ENCODE data around the gene SLAMF1.
"Not testable (repeated sequence)": the region's sequence is repeated elsewhere in the genome, so short reads cannot be mapped to it uniquely, and the experiment has no call there.

Gene SLAMF1

DNA sequence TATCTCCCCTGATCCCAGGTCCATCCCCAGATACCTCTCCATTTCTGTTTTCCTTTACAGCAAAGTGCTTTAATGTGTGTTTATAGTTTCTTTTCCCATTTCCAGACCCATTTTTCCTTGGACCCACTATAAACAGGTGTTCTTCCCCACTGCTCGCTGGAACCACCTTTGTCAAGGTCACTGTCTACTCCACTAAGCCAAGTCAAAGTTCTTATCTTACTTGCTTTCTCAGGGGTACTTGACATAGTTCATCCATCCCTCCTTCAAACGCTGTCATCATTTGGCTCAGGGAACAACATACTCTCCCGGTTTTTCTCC, 8.3 kb downstream of the SLAMF1 start:
- no peak for DNase-seq

DNA sequence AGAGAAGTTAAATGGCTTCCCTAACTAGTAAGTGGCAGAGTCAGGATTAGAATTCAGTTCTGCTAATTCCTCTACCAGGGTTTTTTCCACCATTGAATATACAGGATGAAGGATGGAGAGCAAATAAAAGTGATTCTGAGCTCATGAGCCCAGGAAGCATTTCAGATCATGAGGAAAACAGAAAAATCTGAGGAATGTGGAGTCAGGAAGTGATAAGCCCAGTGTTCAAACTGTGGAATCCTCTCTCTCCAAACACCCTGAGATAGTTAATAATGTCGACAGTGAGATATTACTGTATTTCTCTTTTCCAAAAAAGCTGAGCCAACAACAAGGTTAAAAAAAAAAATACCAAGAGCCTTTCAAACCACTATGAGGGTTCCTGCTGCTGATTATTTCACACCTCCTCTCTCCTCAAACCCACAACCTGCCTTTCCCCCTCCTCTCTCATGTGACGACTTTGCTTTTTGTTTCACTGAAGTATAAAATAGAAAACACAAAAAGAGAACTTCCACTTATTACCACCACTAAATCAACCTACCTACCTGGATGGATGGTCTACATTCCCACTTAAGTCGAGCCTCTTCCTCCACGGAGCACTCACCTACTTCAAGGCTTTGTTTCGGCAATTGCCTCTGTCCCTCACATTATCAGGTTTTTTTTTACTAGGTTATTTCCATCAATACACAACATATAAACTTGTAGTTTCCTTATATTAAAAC, 8.9 kb downstream of the SLAMF1 start:
- no peak for DNase-seq

DNA sequence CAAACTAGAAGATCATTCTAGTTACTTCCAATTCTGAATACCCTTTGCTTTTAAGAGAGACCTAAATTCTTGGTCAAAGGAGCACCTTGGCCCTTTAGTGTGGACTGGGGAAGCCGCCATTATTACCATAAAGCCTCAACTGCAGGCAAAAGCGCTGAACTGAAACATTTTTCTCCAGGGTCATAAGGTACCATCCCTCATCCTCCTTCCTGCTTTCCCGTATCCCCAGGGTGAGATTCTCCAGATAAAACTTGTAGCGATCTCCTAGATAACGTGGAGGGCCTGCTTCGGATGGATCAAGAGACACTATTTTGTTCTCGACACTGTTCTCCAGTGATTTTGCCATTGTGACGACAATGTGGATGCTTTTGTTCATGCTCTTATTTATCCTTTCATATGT, 9.8 kb downstream of the SLAMF1 start:
- DNase-seq, result no peak

DNA sequence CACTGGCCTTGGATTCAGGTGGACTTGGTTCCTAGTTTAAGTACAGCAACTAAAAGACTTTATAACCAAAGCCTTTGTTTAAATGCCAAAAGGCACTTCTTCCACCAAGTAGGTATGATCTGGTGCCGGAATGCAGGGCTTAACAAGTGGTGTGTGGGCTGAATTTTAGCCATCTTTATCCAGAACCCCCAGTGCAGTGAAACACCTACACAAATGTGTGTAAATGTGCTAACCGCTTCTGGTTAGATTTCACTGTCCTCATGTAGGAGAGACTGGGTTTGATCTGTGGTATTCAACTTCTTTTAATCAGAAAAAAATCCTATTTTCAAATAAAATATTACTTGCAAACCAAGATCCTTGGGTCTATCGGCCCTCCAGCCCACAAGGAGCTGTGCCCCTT, 10.3 kb downstream of the SLAMF1 start:
- DNase-seq, result no peak

DNA sequence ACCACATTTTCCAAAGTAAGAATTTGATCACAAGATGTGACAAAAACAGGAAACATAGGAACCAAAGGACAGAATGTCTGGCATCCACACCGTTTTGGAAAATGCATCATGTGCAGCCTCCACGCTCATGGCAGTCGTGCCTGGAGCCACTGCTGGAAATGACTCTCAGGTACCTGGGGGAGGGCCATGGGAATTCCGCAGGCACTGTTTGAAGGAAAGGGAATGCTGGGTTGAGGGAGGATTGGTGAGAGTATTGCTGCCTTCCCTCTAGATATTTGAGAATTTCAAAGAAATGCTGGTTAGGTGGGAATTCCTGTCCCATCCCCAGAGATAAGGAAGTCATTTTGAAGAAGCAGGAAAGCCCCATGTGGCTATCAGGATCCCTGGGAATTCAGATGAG, 10.8 kb downstream of the SLAMF1 start:
- no peak for DNase-seq

DNA sequence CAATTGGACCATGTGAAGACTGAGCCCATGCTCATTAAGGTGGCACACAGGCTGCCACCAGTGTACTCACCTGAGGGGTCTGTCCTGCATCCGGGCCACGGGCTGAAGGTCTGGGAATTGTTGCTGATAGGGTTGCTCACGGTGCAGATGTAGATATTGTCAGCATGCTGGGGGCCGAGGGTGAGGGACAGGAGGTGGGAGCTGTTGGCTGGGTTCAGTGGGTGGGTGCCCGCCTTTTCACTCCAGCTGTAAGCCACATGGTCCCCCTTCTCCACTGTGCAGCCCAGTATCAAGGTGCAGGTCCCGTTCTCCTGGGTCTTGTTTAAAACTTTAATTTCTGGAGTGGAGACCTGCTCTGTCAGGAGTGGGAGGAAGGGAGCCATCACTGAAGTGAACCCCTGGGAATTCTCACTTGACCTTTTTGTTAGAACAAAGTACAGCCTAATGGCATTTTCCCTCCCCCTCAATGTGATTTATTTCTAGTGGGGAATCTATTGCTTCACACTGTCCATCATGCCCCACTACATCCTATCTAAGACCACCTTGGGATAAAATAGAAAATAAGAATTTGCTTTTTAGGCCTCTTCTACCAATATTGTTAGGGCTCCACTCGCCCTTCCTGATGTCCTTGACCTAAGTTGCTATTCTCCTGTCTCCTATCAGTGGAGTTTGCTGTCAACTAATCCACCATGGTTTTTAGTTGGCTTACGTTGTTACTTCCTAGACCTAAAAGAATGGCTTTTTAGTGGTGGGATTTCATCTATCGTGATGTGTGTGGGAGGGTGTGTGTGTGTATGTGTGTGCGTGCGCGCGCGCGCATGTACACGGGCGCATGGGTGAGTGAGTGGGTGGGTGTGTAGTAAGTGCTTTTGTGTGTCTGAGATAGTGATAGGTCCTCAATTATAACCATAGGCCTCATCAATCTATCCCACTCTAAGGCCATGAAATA, 12.0 kb downstream of the SLAMF1 start:
- no peak for DNase-seq

DNA sequence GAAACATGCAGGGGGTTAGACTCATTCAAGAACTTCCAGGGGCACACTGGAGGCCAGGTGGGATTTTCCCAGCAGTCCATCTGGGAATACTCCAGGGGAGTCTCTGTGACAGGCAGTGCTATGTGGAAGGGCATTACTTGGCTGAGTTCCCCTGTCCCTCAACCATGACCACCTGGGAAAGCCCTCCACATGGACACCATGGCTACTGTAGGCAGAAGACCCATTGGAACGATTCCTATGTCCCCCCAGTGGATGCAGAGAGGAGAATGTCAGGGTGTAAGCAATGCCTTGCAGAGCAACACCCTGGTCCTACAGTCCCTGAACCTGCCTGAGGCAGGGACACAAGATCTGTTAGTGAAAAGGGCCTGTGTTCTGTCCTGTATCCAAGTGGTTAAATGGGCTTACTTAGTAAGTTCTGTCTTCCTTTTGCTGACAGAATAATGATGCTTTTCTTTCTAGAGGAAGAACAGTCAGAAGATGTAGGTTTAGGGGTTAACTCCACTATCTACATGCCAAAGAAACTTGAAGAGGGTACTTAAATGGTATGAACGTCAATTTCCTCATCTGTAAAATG, 13.4 kb downstream of the SLAMF1 start:
- no peak for DNase-seq

DNA sequence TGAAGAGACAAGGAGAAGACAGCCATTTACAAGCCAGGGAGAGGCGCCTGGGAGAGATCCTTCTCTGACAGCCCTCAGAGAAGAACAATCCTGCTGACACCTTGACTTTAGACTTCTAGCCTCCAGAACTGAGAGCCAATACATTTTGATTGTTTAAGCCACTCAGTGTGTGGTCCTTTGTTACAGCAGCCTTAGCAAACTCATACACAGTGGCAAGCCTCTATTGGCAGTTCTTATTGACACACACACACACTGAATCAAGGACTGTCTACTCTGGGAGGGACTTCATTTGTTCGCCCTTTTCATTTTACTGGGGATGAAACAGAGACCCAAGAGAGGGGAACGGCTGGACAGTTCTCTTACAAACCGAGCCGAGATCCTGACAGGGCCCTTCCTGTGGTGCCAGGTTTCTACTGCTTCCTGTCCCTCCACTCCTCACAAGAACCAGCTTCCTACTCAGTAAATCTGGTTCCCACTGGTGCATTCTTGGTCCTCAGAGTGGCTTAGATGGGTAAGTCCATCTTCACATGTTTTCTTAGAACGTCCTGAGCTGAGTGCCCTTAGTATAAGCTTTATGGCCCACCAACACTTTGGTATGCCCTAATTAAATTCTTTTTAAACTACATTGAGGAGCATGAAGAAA, 14.7 kb downstream of the SLAMF1 start:
- DNase-seq, result no peak

DNA sequence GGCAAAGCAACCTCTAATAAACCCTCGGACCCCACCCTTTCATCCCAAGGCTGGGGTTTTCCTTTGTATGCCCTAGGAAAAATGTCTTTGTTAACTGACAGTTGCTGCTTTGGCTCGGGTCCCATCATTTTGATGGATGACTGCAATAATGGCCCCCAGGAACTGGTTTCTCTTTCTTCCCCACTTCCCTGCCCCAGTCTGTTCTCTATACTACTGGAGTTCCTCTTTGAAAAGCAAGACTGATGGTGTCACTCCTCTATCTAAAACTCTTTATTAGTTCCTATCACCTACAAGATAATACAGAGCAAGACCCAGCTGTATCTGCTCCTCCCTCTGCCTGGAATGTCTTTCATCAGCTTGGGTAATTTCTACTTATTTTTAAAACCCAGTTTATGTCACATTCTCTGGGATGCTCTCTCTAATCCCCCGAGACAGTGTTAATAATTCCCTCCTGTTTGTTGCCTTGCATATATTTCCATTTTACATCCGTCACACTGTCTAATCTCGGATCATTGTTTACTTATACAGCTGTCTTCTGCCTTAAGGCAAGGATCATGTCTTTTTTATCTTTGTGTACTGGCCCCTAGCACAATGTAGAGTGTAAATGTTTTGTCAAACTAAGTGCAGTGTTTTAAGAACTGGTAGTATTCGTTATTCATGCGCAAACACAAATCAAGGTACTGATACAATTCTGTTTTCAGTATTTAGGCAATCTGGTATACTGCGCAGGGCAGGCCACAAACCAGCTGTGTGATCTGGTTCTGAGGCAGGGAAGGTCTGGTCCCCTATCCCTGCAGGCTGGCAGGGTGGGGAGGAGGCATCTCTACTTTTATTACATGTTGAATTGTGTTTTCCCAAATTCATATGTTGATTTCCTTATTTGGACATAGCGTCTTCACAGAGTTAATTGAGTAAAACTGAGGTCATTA, 16.1 kb downstream of the SLAMF1 start:
- DNase-seq, result no peak

DNA sequence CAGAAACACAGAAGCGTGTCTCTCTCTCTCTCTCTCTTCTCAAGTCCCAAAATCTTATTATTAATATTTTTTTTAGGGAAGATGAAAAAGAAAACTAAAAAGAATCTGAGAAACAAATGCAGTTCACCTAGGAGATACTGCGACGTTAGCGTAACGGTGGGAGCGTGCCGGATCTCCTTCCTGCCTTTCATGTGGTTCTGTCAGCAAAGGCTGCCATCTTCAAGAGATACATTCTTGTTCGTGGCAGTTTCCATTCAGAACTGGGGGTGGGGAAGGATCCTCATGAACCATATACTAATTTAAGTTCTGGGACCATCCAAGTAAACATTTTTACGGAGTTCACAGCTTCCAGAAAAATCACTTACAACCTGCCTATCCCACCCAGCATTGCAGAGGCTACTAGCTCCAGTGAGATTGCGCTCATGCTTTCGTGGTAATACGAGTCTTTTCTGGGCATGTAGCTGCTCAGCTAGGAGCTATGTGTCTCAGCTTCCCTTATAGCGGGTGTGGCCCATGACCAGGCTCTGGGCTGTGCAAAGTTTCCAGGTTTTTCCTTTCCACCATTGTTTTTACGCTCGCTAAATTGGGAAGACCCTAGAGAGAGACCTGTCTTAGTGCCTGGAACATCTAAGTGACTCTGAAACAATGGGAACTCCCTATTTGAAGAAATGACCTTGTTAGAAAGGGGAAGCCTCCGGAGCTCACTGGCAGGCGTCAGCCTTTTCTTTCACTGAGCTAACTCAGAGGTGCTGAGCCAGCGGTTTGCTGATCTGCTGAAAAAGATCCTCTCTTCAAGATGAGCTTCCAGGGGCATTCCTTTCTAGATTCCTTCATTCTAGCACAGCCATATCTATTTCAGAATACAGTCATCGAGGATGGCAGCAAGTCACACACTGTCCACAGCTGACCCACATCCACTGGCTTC, 17.3 kb downstream of the SLAMF1 start:
- DNase-seq, result peak; percentile 83

DNA sequence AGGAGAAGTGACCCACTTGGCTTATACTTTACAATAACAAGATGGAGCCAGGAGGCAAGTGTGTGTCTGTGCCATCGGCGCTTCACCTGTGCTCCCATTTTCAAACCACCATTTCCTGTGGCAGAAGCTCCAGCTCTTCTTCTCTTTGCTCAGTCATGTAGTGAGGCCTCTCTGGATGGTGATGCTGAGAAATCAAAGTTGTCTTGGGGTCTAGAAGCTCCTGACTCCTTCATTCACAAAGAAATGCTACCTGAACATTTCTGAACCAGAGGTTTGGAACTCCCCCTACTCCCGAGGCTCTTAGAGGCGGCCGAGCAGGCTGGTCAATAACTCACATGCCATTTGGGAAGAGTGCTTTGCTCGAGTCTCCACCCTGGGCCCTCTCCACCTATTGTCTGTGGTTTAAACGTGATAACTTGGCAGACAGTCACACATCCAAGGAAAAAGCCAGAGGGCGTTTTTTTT, 18.0 kb downstream of the SLAMF1 start:
- no peak for DNase-seq

DNA sequence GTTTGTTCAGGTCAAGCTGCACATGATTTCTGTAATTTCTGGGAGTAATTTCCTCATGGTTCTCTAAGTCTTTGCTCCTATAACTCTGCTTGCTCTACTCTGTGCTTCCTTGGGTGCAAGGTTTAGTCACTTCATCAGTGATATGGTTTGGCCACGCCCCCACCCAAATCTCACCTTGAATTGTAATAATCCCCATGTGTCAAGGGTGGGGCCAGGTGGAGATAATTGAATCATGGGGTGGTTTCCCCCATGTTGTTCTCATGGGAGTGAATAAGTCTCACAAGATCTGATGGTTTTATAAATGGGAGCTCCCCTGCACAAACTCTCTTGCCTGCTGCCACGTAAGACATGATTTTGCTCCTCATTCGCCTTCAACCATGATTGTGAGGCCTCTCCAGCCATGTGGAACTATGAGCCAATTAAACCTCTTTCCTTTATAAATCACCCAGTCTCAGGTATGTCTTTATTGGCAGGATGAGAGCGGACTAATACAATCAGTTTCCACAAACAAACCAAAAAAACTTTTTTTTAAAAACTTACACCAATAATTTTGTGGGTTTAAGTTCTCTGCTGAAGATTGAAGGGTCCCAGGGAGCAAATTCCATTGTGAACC, 19.1 kb downstream of the SLAMF1 start:
- not testable (repeated sequence) for DNase-seq

DNA sequence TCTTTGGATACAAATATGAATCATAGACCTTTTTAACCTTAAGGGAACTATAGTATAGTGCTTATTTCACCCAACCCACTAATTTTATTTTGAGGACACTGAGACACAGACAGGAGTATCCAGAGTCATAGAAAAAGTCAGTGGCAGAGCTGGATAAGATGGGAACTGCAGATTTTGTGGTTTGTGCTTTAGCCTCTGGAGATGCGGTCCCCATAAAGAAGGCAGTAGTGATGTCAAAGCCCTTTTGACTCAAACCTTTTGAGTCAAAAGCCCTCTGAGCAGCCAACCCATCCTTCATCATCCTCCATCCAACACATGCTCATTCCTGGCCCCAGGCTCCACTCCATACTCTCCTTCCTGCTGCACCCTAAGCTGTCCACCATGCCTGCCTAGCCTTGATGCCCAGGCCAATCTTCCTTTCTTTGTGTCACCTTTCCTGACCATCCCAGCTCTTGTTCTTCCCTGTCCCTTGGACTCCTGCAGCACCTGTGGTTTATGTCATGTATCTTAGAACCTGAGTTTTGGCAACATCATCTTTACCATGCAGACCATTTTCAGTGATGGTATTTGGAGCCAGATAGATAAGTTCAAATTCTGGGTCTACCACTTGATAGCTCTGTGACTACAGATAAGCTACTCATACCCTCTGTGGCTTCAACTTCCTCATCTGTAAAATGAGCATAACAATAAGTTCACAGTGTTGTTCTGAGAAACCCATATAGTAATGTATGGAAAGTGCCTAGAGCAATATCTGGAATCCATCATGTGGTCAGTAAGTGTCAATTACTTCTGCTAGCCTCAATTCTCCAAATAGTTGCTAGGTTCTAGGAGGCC, 20.1 kb downstream of the SLAMF1 start:
- no peak for DNase-seq

DNA sequence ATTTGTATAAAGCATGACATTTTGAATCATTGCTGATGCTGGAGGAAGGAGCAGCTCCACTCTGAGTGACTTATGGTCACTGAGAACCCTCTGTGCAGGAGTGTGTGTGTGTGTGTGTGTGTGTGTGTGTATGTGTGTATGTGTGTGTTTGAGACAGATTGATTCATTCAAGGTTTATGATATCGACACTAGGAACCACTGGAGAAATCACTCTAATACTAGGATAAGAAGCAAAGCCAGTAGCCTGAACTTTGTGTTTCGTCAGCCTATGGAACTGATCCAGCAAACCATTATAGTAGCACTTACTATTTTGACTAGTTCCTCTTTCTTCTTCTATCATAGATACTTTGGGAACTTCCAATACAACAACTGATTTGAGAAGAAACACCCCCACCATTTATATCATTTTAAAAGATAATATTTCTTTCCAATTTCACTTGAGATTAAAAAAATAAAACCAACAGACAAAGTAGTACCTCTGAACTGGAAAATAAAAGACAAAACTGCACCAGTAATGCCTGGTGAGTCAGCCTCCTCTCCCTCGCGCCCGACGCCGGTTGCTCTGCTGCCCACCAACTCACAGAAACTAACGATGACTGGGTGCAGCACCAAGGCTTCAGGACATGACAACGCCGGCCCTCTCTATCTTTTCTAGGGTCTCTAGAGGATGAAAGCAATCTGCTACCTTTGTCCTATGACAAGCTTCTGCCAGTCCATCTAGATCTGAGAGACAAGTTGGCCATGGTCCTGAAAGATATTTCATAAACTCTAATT, 20.9 kb downstream of the SLAMF1 start:
- peak; percentile 59 for DNase-seq

DNA sequence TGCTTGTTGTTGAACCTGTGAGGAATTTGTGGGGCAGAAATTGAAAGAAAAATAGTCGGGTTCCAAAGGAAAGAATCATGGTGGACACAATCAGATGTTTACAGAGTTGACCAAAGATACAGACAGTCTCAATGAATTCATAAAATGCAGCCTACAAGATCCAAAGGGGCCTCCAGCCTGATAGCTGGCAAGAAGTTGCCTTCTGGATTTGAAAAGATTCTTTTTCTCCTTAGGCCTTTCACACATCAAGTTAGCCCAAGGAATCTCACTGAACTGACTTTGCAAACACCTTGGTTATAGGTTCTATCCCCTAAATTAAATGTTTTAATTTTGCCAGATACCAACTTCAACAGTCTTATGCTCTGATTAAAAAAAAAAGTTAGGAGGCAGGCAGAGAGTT, 21.5 kb downstream of the SLAMF1 start:
- DNase-seq, result no peak

DNA sequence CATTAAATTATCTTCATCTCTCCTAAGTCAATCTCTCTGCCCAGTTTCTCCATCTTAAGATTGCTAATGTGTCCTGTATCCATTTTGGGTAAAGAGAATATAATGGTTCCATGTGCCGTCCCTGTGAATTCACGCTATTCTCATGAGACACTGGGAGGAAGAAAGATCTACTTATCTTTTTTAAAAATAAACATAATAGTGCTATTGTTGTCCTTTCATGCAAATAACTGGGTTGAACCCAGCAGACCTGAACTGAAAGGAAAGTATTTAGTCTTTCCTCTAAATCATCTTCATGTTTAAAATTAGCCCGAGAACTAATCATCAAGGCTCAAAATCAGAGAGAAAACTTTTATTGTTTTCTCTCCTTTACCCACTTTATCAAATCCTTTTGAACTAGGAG, 22.4 kb downstream of the SLAMF1 start:
- no peak for DNase-seq

DNA sequence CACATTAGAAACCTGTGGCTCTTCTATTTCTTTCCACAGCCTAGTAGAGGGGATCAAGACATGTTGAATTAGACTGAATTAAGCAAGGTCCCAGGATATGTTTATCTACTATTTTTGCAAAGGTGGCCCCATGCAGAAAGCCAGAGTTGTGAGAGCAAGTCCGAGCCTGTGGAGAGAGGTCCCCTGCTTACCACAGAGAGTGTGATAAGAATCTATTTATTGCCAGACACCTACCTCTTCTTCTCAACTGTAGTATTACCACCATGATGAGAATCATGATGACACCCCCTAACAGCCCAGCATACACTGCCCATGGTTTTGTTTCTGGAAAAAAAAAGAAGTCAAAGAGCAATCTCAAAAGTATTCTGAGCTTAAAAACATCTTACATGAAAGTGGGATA, 23.0 kb downstream of the SLAMF1 start:
- no peak for DNase-seq

DNA sequence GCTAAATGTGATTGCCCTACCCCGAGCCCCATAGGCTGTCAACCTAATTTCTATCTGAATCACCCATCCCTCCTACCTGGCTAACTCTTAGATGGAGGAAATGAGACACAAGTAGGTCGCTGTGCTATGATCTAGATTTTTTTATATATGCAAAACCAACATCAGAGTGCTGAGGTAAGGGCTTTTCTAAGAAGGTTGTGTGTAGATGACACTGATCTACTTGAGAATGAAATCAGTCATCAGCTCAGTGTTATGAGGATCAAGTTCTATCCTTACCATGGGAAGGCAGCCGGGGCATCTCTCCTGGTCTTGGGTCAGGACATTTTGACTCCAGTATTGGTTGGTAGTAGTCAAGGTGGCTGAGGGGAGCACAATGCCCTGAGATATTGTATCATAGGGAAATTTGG, 23.6 kb downstream of the SLAMF1 start:
- no peak for DNase-seq
